Naive thymus-derived CD4-positive, alpha-beta T cell (primary cell): ENCODE results near the gene SCYL1. TPM values are rescaled to one million over a fixed set of nuclear protein-coding genes. Genes with fewer than 3 reads are reported as not detected.
A peak's percentile ranks its signal among the peaks of the same experiment; 100 is the strongest.

Experiments
- ATAC-seq: fragments of 150-1000 bp; cut with Tn5 transposase; 2 replicates; pipeline ENCODE4 v1.10.0; 2021; ENCODE audit warnings: mild to moderate bottlenecking, moderate library complexity
- CTCF ChIA-PET: fragments of 350-600 bp; sonication (Branson Sonifier 250); formaldehyde crosslinking; loops from one replicate; lab custom pipeline; 2021; ENCODE audit warnings: antibody characterized with exemption; lab: Charles Lee
- POLR2A ChIA-PET: fragments of 350-600 bp; sonication (Branson Sonifier 250); formaldehyde crosslinking; loops from one replicate; lab custom pipeline; 2021; ENCODE audit warnings: antibody characterized with exemption, inconsistent platforms; lab: Charles Lee
- DNase-seq, 9 donors: peaks; one replicate each; pipeline versions ENCODE4 v3.0.0 to v3.0.0-alpha.2; 2020 to 2022; ENCODE audit warnings: mixed read lengths in 1 of 9
- H3K27ac ChIP-seq: one replicate; pipeline ENCODE4 v1.7.0; 2013; ENCODE audit warnings: mild to moderate bottlenecking, low read depth, low read length, moderate library complexity
- H3K27me3 ChIP-seq, 2 donors: one replicate each; pipeline ENCODE4 v1.7.0; 2013; ENCODE audit warnings: low read length in 2 of 2, mild to moderate bottlenecking in 2 of 2, moderate library complexity in 2 of 2; ENCODE audit not compliant: control insufficient read depth in 2 of 2, insufficient read depth in 2 of 2
- H3K36me3 ChIP-seq, 3 experiments: 1 replicate in 2 of 3; 2 replicates in 1 of 3; pipeline ENCODE4 v1.7.0; 2013; ENCODE audit warnings: low read length in 3 of 3, mild to moderate bottlenecking in 3 of 3, moderate library complexity in 1 of 3; ENCODE audit not compliant: insufficient read depth in 3 of 3, control insufficient read depth in 2 of 3
- H3K4me1 ChIP-seq, 2 donors: one replicate each; pipeline ENCODE4 v1.7.0; 2013; ENCODE audit warnings: low read length in 2 of 2, mild to moderate bottlenecking in 2 of 2, moderate library complexity in 1 of 2; ENCODE audit not compliant: control insufficient read depth in 2 of 2, insufficient read depth in 2 of 2
- H3K4me3 ChIP-seq: 2 replicates; pipeline ENCODE4 v1.7.0; 2013; ENCODE audit warnings: mild to moderate bottlenecking, low read length
- H3K9me3 ChIP-seq, 3 experiments: 1 replicate in 2 of 3; 2 replicates in 1 of 3; pipeline ENCODE4 v1.7.0; 2013; ENCODE audit warnings: low read length in 3 of 3; ENCODE audit not compliant: control insufficient read depth in 2 of 3
- H3K27ac Mint-ChIP-seq, 9 donors: one replicate each; pipeline ENCODE4 v1.8.0; 2020 to 2022; ENCODE audit warnings: mixed read lengths in 9 of 9, mild to moderate bottlenecking in 8 of 9, moderate library complexity in 5 of 9, inconsistent platforms in 2 of 9
- H3K27me3 Mint-ChIP-seq, 5 donors: one replicate each; pipeline ENCODE4 v1.8.0; 2021 to 2022; ENCODE audit warnings: mixed read lengths in 5 of 5, mild to moderate bottlenecking in 1 of 5
- H3K36me3 Mint-ChIP-seq, 5 donors: one replicate each; pipeline ENCODE4 v1.8.0; 2020 to 2022; ENCODE audit warnings: mixed read lengths in 5 of 5, mild to moderate bottlenecking in 3 of 5, inconsistent platforms in 1 of 5
- H3K4me1 Mint-ChIP-seq, 7 donors: one replicate each; pipeline ENCODE4 v1.8.0; 2020 to 2022; ENCODE audit warnings: mixed read lengths in 7 of 7, mild to moderate bottlenecking in 3 of 7, inconsistent platforms in 1 of 7
- H3K4me3 Mint-ChIP-seq, 10 donors: one replicate each; pipeline ENCODE4 v1.8.0; 2020 to 2022; ENCODE audit warnings: mild to moderate bottlenecking in 10 of 10, mixed read lengths in 10 of 10, moderate library complexity in 6 of 10, inconsistent platforms in 2 of 10
- H3K9me3 Mint-ChIP-seq, 11 donors: one replicate each; pipeline ENCODE4 v1.8.0; 2020 to 2022; ENCODE audit warnings: mixed read lengths in 11 of 11, mild to moderate bottlenecking in 4 of 11, inconsistent platforms in 1 of 11, moderate library complexity in 1 of 11
- intact Hi-C, 2 donors: fragments of 100-400 bp; cut with micrococcal nuclease; formaldehyde crosslinking; loops; one replicate each; pipeline ENCODE4 v1.15.1; 2023
- polyA plus RNA-seq, 2 donors: library from polyadenylated mRNA; unstranded; fragments of 300-500 nt; fragmentation: Illumina TruSeq; gene quantifications; one replicate each; pipeline ENCODE4 v1.2.3, GENCODE V29; 2021
- total RNA-seq, 6 experiments: library from RNA in 5 of 6; stranded (reverse) in 5 of 6; gene quantifications; 1 replicate in 5 of 6; 2 replicates in 1 of 6; pipeline ENCODE4 v1.2.3 and lab custom pipeline; 2021 to 2026

SCYL1 gene
- total and polyA plus RNA-seq, 7 experiments from 2014 or later = 27.0 to 79.8 (median 69.1) TPM

DNA sequence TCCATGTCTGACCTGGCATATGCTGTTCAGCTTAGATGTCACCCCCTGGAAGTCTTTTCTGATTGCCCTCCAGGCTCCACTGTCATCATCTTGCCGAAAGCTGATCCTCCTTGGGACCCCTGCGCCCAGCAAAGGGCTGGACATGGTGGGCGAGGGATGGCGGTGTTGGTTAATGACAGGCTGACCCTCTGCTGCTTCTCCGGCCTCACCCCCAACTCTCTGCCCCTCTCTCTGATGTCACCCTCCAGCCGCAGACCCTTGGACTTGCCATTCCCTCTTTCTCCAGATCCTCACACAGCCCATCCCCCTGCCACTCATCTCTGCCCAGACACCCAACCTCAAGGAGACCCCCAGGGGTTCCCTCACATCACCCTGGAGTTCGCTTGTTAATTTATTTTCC, 53.3 kb downstream of the SCYL1 start:
- H3K27ac Mint-ChIP-seq = peak overlapping the region; percentile 8 to 88 (median 74)
- ATAC-seq (no peak), DNase-seq (no peak)
- intact Hi-C loops = no loop called here
- H3K36me3 ChIP-seq = peaks cover 10 to 49% (median 17%) of the 10 kb centered on the region in 3 experiments
- ChIA-PET CTCF (interaction anchor here (1.9 to 3.9 kb wide), 2 partner anchors 10 to 36 kb away, joined by 7 to 36 read pairs; no protein-coding TSS in a partner anchor), POLR2A (interaction anchor here (1.3 to 4.2 kb wide), 5 partner anchors 10 to 70 kb away, joined by 3 to 61 read pairs (median 26); partner anchors contain the start of genes MAP3K11 and PCNX3)
- no peak overlapping the region for H3K4me3 ChIP-seq
- H3K4me1 ChIP-seq = peaks cover 30% of the 10 kb centered on the region in 2 donors
- peaks cover 0 to 17% (median 10%) of the 10 kb centered on the region in 5 donors for H3K36me3 Mint-ChIP-seq
- H3K9me3 Mint-ChIP-seq = no peaks in the 10 kb centered on the region
- peak overlapping the region; percentile 57 to 99 (median 75) for H3K4me3 Mint-ChIP-seq
- H3K27me3 ChIP-seq = no peaks in the 10 kb centered on the region
- H3K9me3 ChIP-seq = no peaks in the 10 kb centered on the region
- no peaks in the 10 kb centered on the region for H3K27me3 Mint-ChIP-seq
- H3K27ac ChIP-seq = peak overlapping the region; percentile 96
- H3K4me1 Mint-ChIP-seq = peaks cover 19 to 46% (median 38%) of the 10 kb centered on the region in 7 donors

DNA sequence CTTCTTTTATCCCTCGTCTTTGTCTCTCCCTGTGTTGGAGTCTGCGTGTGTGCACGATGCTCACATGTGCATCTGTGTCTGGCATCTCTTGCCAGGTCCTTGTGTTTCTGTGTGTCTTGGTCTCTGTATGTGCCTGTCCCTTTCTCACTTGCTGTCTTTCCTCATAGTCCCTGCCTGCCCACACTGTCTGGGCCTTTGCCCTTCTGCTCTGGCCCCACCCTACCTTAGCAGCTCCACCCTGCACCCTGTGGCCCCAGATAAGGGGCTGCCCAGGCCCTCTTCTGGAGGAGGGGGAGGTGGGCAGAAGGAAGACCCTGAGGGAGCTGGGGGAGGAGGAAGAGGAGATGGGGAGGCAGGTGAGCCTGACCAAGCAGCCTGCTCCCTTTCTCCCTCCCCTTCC, 53.8 kb downstream of the SCYL1 start:
- CTCF ChIA-PET = no interaction called here
- ATAC-seq = no peak
- Histone ChIP-seq H3K27me3 (no peaks in the 10 kb centered on the region), H3K9me3 (no peaks in the 10 kb centered on the region), H3K27ac (peak overlapping the region; percentile 96), H3K4me3 (no peak overlapping the region), H3K36me3 (peaks cover 10 to 51% (median 17%) of the 10 kb centered on the region in 3 experiments), H3K4me1 (peaks cover 25 to 29% of the 10 kb centered on the region in 2 donors)
- peaks cover 0 to 14% (median 10%) of the 10 kb centered on the region in 5 donors for H3K36me3 Mint-ChIP-seq
- H3K4me3 Mint-ChIP-seq = peak overlapping the region; percentile 55 to 99 (median 72)
- POLR2A ChIA-PET = interaction anchor here (0.6 to 4.2 kb wide), 2 partner anchors 38 to 103 kb away, joined by 3 to 29 read pairs; no protein-coding TSS in a partner anchor
- H3K27ac Mint-ChIP-seq = peak overlapping the region; percentile 8 to 88 (median 74)
- H3K27me3 Mint-ChIP-seq = no peaks in the 10 kb centered on the region
- H3K9me3 Mint-ChIP-seq = no peaks in the 10 kb centered on the region
- DNase-seq = no peak
- intact Hi-C loops = no loop called here
- H3K4me1 Mint-ChIP-seq = peaks cover 19 to 43% (median 38%) of the 10 kb centered on the region in 7 donors

DNA sequence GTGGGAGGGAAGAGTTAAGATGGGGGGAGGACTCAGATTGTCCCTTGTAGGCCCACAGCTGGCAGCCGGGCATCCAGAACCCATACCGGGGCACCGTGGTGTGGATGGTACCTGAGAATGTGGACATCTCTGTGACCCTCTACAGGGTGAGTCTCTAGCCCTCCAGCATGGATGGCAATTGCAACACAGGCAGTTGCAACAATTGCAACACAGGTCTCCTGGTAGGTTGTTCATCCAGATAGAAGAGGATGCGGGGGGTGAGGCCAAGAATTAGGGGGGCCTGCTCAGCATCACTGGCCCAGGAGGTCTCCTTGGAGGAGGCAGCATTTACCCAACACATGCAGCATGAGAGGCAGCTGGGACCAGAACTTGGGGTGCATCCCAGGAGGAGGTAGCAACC, 54.4 kb downstream of the SCYL1 start:
- CTCF ChIA-PET = no interaction called here

DNA sequence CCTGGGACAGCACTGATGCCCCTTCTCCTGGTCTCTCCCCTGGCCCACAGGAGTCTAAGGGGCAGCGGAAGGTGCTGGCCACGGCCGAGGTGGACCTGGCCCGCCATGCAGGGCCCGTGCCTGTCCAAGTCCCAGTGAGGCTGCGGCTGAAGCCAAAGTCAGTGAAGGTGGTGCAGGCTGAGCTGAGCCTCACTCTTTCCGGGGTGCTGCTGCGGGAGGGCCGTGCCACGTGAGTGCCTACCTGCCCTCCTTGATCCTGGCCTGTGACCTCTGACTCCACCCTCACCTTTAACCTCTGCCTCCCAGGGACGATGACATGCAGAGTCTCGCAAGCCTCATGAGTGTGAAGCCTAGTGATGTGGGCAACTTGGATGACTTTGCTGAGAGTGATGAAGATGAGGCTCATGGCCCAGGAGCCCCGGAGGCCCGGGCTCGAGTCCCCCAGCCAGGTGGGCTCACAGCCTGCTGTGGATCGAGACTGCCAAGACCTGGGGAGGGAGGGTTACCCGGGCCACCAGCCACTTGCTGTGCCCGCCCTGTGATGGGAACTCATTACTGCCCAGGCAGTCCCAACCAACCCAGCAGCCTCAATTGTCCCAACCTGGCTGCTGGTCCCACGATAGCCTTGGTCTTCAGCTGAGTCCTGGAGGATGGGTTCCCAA, 55.3 kb downstream of the SCYL1 start:
- no peaks in the 10 kb centered on the region for H3K27me3 Mint-ChIP-seq

More for the DNA sequence above, 54.4 kb downstream of the SCYL1 start:
- H3K27me3 Mint-ChIP-seq = no peaks in the 10 kb centered on the region
- peak overlapping the region in 3 of 9 donors; percentile 18 to 74 (median 25) for H3K27ac Mint-ChIP-seq
- Histone ChIP-seq H3K4me1 (peaks cover 22 to 29% of the 10 kb centered on the region in 2 donors), H3K27ac (peak overlapping the region; percentile 31), H3K27me3 (no peaks in the 10 kb centered on the region), H3K4me3 (no peak overlapping the region), H3K36me3 (peaks cover 10 to 56% (median 17%) of the 10 kb centered on the region in 3 experiments), H3K9me3 (no peaks in the 10 kb centered on the region)
- DNase-seq (no peak), ATAC-seq (no peak)
- H3K36me3 Mint-ChIP-seq = peaks cover 0 to 17% (median 10%) of the 10 kb centered on the region in 5 donors
- POLR2A ChIA-PET = interaction anchor here (0.6 kb wide), 1 partner anchor 104 kb away, joined by 3 read pairs; no protein-coding TSS in a partner anchor
- intact Hi-C loops = no loop called here
- no peaks in the 10 kb centered on the region for H3K9me3 Mint-ChIP-seq
- H3K4me1 Mint-ChIP-seq = peaks cover 19 to 44% (median 38%) of the 10 kb centered on the region in 7 donors
- peak overlapping the region in 3 of 10 donors; percentile 4 to 34 (median 21) for H3K4me3 Mint-ChIP-seq

DNA sequence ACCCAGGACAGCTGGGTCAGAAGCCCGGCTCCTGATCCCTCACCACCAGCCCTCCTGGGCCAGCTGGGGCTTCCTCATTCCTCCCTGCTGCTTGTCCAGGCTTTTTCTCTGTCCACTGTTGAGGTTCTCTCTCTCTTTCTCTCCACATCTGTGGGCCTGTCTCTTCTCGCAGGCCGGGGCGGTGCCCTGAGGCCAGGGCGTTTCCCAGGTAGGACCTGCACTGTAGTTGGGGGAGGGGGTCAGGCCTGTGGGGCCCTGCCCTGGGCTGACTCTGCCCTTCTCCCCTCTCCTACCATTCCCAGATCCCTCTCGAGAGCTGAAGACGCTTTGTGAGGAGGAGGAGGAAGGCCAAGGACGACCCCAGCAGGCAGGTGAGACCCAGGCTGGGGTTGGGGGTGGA, 55.9 kb downstream of the SCYL1 start:
- H3K27me3 Mint-ChIP-seq = no peaks in the 10 kb centered on the region
- Histone ChIP-seq H3K4me1 (peaks cover 17 to 21% of the 10 kb centered on the region in 2 donors), H3K9me3 (no peaks in the 10 kb centered on the region), H3K27me3 (no peaks in the 10 kb centered on the region), H3K27ac (no peak overlapping the region), H3K36me3 (peaks cover 10 to 66% (median 17%) of the 10 kb centered on the region in 3 experiments), H3K4me3 (no peak overlapping the region)
- no peak overlapping the region for H3K4me3 Mint-ChIP-seq
- ChIA-PET CTCF (interaction anchor here (0.6 kb wide), 1 partner anchor 866 kb away, joined by 3 read pairs; no protein-coding TSS in a partner anchor), POLR2A (interaction anchor here (0.6 to 1.1 kb wide), 2 partner anchors 58 to 75 kb away, joined by 3 to 4 read pairs; no protein-coding TSS in a partner anchor)
- no peaks in the 10 kb centered on the region for H3K9me3 Mint-ChIP-seq
- peak overlapping the region in 2 of 9 donors; percentile 51 to 62 for H3K27ac Mint-ChIP-seq
- peaks cover 12 to 36% (median 30%) of the 10 kb centered on the region in 7 donors for H3K4me1 Mint-ChIP-seq
- DNase-seq (no peak), ATAC-seq (no peak)
- intact Hi-C loops = no loop called here
- peaks cover 0 to 17% (median 10%) of the 10 kb centered on the region in 5 donors for H3K36me3 Mint-ChIP-seq

More for the DNA sequence above, 55.3 kb downstream of the SCYL1 start:
- CTCF ChIA-PET = no interaction called here
- intact Hi-C loops = no loop called here
- Mint-ChIP-seq H3K4me3 (peak overlapping the region in 1 of 10 donors; percentile 68), H3K27ac (peak overlapping the region in 1 of 9 donors; percentile 46), H3K36me3 (peaks cover 0 to 17% (median 10%) of the 10 kb centered on the region in 5 donors), H3K4me1 (peaks cover 16 to 41% (median 35%) of the 10 kb centered on the region in 7 donors), H3K9me3 (no peaks in the 10 kb centered on the region)
- no peak for DNase-seq
- H3K36me3 ChIP-seq = peaks cover 10 to 62% (median 17%) of the 10 kb centered on the region in 3 experiments
- no peak overlapping the region for H3K4me3 ChIP-seq
- H3K4me1 ChIP-seq = peaks cover 21 to 25% of the 10 kb centered on the region in 2 donors
- no peaks in the 10 kb centered on the region for H3K9me3 ChIP-seq
- H3K27ac ChIP-seq = no peak overlapping the region
- no peak for ATAC-seq
- H3K27me3 ChIP-seq = no peaks in the 10 kb centered on the region
- POLR2A ChIA-PET = interaction anchor here (0.6 kb wide), 1 partner anchor 59 kb away, joined by 4 read pairs; no protein-coding TSS in a partner anchor

DNA sequence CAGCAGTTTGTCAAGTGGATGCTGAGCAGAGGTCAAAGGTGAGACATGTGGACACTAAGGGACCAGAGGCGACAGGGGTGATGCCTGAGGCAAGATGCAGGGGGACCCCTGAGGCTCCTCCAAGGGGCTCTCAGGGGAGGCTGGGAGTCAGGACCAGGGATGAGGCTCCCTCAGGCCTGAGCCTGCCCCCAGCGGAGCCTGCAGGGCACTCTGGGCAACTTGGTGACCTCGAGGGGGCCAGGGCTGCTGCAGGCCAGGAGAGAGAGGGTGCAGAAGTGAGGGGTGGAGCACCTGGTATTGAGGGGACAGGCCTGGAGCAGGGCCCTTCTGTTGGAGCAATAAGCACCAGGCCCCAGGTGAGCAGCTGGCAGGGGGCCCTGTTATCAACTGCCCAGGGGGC, 57.0 kb downstream of the SCYL1 start:
- H3K27ac ChIP-seq = no peak overlapping the region
- no peaks in the 10 kb centered on the region for H3K9me3 ChIP-seq
- intact Hi-C loops = no loop called here
- no peak for DNase-seq
- ChIA-PET POLR2A (interaction anchor here (1.1 to 1.5 kb wide), 3 partner anchors 9 to 76 kb away, joined by 3 to 4 read pairs (median 3); partner anchors contain the start of genes FAM89B and LTBP3), CTCF (interaction anchor here (1.1 kb wide), 1 partner anchor 41 kb away, joined by 3 read pairs; no protein-coding TSS in a partner anchor)
- H3K36me3 ChIP-seq = peaks cover 10 to 76% (median 17%) of the 10 kb centered on the region in 3 experiments
- peaks cover 0 to 17% (median 10%) of the 10 kb centered on the region in 5 donors for H3K36me3 Mint-ChIP-seq
- H3K4me3 ChIP-seq = no peak overlapping the region
- ATAC-seq = no peak
- H3K27me3 ChIP-seq = no peaks in the 10 kb centered on the region
- no peak overlapping the region for H3K4me3 Mint-ChIP-seq
- H3K9me3 Mint-ChIP-seq = peaks cover 0 to 2% (median 0%) of the 10 kb centered on the region in 11 donors
- peaks cover 11 to 17% of the 10 kb centered on the region in 2 donors for H3K4me1 ChIP-seq
- peak overlapping the region in 8 of 9 donors; percentile 52 to 84 (median 70) for H3K27ac Mint-ChIP-seq
- no peaks in the 10 kb centered on the region for H3K27me3 Mint-ChIP-seq
- H3K4me1 Mint-ChIP-seq = peaks cover 12 to 46% (median 34%) of the 10 kb centered on the region in 7 donors
